ENCODE data around the gene RALGAPA2. TPM values are rescaled to one million over a fixed set of nuclear protein-coding genes. Genes with fewer than 3 reads are reported as not detected.

Gene RALGAPA2
- total RNA-seq, 1 experiment from 2014 or later = 9.8 TPM

GRCh38 chr20:20666359-20666758 lies 46.1 kb downstream of the RALGAPA2 start:
- no TSS peak for BruUV-seq (replicated peaks)

GRCh38 chr20:20665606-20666332 lies 46.7 kb downstream of the RALGAPA2 start:
- Histone ChIP-seq H3K4me2 (ENCODE audit: low read length) (no peak overlapping the region), H3F3A (ENCODE audit: low read length, unreplicated experiment) (no peaks in the 10 kb centered on the region), H2AFZ (ENCODE audit: low read length) (no peak overlapping the region), H3K27me3 (ENCODE audit: low read length) (no peaks in the 10 kb centered on the region), H3K27ac (ENCODE audit: low read length) (no peak overlapping the region), H3K9me3 (ENCODE audit: low read length) (no peaks in the 10 kb centered on the region), H3K79me2 (ENCODE audit: low read length) (no peaks in the 10 kb centered on the region), H3K4me1 (ENCODE audit: insufficient read depth, low read length) (no peaks in the 10 kb centered on the region), H3K36me3 (ENCODE audit: low read depth, low read length) (no peaks in the 10 kb centered on the region), H4K20me1 (ENCODE audit: low read length) (0 out of 2 replicates have a peak, but pooled peaks cover 4% of the 10 kb centered on the region), H3K9me2 (replicated peaks; ENCODE audit: low read length) (no peaks in the 10 kb centered on the region), H3K9ac (ENCODE audit: low read length) (no peak overlapping the region), H3K4me3 (ENCODE audit: low read length) (no peak overlapping the region)
- no TSS peak for BruUV-seq (replicated peaks)
- intact Hi-C loops (cut with micrococcal nuclease) = loop anchor here (1.0 kb wide), 1 partner anchor 160 kb away; no protein-coding TSS in a partner anchor
- ATAC-seq (no peak), DNase-seq (no peak)
- POLR2A ChIA-PET (ENCODE audit: unreplicated experiment) = no interaction called here
- CTCF ChIA-PET = no interaction called here
- TF ChIP-seq EZH2 (IDR thresholded peaks at IDR 0.05; ENCODE audit: low read length, unreplicated experiment) = no peak
- no peak for TF ChIP-seq EZH2phosphoT487 (IDR thresholded peaks at IDR 0.05; ENCODE audit: borderline replicate concordance, low read length)
- TF ChIP-seq CTCF (conservative IDR thresholded peaks at IDR 0.05; ENCODE audit: low read depth, low read length) = no peak

More at GRCh38 chr20:20666359-20666758, 46.1 kb downstream of the RALGAPA2 start:
- 0 out of 2 replicates have a peak, but pooled peaks cover 4% of the 10 kb centered on the region for H4K20me1 ChIP-seq (ENCODE audit: low read length)
- no peaks in the 10 kb centered on the region for H3K79me2 ChIP-seq (ENCODE audit: low read length)
- no peak overlapping the region for H3K4me3 ChIP-seq (ENCODE audit: low read length)
- no peaks in the 10 kb centered on the region for H3K4me1 ChIP-seq (ENCODE audit: insufficient read depth, low read length)
- intact Hi-C loops (cut with micrococcal nuclease) = no loop called here
- H3K9me3 ChIP-seq (ENCODE audit: low read length) = no peaks in the 10 kb centered on the region
- H3K4me2 ChIP-seq (ENCODE audit: low read length) = no peak overlapping the region
- H3K9ac ChIP-seq (ENCODE audit: low read length) = no peak overlapping the region
- CTCF ChIA-PET = no interaction called here
- no peaks in the 10 kb centered on the region for H3K36me3 ChIP-seq (ENCODE audit: low read depth, low read length)
- TF ChIP-seq CTCF (conservative IDR thresholded peaks at IDR 0.05; ENCODE audit: low read depth, low read length) = no peak
- no peak for TF ChIP-seq EZH2 (IDR thresholded peaks at IDR 0.05; ENCODE audit: low read length, unreplicated experiment)
- no peak for TF ChIP-seq EZH2phosphoT487 (IDR thresholded peaks at IDR 0.05; ENCODE audit: borderline replicate concordance, low read length)
- H3K27ac ChIP-seq (ENCODE audit: low read length) = no peak overlapping the region
- H3K9me2 ChIP-seq (replicated peaks; ENCODE audit: low read length) = no peaks in the 10 kb centered on the region
- DNase-seq (no peak), ATAC-seq (no peak)
- POLR2A ChIA-PET (ENCODE audit: unreplicated experiment) = no interaction called here
- no peaks in the 10 kb centered on the region for H3K27me3 ChIP-seq (ENCODE audit: low read length)
- no peaks in the 10 kb centered on the region for H3F3A ChIP-seq (ENCODE audit: low read length, unreplicated experiment)
- no peak overlapping the region for H2AFZ ChIP-seq (ENCODE audit: low read length)
